HG03196 (cell line): ENCODE results near the gene ATXN1.
A peak's percentile ranks its signal among the peaks of the same experiment; 100 is the strongest.

Source experiments
- ATAC-seq: cut with Tn5 transposase; IDR thresholded peaks from one replicate; pipeline ENCODE4 v1.9.1; 2021; ENCODE audit not compliant: unreplicated experiment

Gene ATXN1

GRCh38 chr6:16762550-16763477, 1.6 kb upstream of the ATXN1 start:
- ATAC-seq: no peak

- peak; percentile 1 for ATAC-seq
Measured at GRCh38 chr6:16762268-16762549, 949 bp upstream of the ATXN1 start.

DNA sequence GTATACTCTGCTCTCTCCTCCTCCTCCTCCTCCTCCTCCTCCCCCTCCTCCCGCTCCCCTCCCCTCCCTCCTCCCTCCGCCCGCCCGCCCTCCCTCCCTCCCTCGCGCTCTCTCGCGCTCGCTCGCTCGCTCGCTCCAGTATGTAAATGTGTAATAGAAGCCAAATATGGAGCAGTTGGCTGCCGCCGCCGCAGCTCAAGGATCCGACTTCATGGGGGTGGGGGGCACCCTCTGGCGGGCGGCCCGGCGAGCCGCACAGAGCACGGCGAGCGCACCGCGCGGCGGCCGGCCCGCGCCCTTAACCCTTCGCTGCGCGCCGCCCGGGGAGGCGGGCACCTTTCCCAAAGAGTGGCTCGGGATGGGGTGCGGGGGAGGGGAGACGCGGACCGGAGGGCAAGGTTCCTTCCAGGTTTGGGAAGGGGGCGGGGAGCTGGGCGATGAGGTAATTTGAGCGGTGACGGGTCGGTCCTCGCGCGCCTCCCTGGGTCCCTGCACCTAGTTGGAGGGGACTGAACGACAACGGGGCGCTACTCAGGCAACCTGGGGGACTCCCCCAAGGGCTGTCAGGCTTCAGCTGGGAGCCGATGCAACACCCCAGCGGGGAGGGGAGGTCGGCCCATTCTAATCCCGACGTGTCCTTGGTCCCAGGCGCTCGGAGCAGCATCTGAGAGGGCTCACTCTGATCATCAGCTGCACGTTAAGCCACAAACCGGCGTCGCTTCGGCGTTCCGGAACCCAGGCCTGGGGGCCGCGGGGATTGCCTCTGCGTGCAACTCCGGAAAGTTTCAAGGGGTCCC, 409 bp upstream of the ATXN1 start:
- ATAC-seq: peak; percentile 40

- ATAC-seq: peak; percentile 36
Measured at GRCh38 chr6:16759646-16760515, 1.4 kb downstream of the ATXN1 start.

DNA sequence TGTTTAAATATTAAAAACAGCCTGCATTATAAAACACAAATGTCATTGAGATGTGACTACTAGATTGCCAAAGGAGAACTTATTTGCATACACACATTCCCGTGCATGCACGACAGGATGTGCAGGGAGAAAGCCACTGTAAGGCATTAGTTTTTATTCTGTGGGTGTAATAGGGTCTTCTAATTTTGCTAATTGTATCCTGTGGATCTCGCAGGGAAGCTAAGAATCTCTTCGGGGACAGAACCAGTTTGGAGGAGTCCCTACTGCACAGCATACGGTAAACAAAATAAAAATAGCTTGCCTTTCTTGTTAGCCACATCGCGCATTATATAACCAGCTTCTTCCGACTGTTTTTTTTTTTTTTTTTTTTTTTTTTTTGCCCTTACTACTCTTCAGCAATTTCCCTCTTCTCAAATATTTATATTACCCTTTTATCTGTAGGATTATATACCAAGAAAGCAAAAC, 2.0 kb downstream of the ATXN1 start:
- ATAC-seq: no peak

DNA sequence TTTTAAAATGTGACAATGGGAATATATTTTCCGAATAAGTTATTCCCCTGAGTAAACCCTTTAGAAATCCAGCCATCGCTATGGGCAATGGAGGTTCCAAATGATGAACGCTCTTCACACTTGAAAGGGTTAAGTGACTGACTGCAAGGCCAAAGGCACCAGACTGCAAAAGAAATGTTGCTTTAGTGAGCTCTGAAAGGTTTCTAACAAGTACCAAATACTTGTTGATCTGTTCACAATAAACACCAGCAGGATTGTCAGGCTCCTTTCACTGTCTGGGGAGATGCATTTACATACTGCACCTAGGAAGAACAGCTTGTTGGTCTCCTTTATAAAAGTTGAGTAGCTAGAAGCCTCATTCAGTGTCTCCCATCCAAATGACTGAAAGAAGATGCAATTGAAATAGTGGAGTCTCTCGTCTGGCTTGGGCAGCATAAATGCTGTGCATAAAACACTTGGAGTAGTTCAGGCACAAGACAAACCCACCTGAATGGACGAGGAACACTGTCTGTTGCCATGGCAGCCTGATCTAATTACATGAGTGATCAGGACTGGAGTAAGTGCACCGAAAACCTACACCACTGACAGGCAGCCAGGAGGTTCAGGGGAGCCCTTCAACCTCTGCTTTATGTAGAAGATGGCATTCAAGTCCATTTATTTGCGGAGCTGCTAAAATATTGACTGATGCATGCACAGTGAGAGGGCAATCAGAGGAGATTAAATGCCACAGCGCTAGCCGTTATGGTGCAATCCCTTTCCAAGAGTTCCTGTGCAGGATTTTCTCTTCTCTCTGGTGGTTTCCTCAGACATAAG, 2.9 kb downstream of the ATXN1 start:
- no peak for ATAC-seq

DNA sequence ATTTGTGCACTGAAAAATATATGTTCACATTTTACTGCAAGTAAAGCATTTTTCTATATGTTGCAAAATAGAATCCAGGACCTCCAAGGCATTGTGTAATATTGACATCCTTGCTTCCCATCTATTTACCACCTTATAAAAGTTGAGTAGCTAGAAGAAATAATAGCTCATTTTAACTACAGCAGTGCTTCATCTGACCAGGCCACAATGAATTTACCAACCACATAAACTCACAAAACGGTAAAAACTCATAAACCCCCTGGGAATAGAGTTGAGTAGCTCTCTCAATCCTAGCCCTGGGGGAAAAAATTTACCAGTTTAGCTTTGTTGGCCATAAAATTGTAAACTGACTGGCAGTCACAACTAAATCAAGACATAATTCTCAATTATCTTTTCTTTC, 3.9 kb downstream of the ATXN1 start:
- ATAC-seq: no peak

GRCh38 chr6:16756660-16757255, 4.5 kb downstream of the ATXN1 start:
- no peak for ATAC-seq

DNA sequence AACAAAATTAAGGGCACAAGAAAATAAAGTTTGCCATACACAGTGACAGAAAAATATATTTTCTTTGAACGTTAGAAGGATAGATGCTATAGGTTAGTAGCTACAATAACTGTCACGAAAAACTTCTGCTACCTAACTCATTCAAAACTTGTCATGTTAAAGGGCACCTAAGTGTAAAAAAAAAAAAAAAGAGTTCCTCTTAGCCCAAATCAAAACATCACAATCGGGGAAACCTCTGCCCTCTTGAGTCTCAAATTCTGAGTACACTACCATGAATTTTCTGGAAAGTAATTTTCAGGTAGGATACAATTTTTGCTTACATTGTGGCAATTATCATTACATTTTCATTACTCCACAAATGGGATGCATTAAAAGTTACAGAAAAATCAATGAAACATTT, 5.7 kb downstream of the ATXN1 start:
- ATAC-seq: no peak

DNA sequence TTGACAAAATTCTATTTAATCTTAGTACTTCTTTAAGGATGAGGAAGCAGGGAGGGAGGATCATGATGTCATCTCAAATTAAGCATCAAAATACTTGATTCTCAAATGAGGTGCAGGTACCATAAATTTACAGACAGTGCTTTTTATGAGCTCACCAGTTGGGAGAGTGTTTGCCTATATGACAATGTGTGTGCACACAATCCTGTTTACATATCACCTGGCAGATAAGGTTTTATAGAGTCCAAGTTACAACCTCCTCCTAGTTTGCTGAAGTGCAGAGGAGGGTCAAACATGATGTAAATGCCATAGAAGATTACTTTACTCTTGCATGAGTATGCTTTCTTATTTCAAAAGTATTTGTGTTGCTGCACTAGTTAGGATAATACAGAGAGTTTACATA, 6.4 kb downstream of the ATXN1 start:
- no peak for ATAC-seq

GRCh38 chr6:16754274-16754673, 7.0 kb downstream of the ATXN1 start:
- ATAC-seq: no peak

- ATAC-seq: no peak
Measured at GRCh38 chr6:16753341-16753740, 7.9 kb downstream of the ATXN1 start.

- ATAC-seq: no peak
Measured at GRCh38 chr6:16752206-16752866, 8.9 kb downstream of the ATXN1 start.

DNA sequence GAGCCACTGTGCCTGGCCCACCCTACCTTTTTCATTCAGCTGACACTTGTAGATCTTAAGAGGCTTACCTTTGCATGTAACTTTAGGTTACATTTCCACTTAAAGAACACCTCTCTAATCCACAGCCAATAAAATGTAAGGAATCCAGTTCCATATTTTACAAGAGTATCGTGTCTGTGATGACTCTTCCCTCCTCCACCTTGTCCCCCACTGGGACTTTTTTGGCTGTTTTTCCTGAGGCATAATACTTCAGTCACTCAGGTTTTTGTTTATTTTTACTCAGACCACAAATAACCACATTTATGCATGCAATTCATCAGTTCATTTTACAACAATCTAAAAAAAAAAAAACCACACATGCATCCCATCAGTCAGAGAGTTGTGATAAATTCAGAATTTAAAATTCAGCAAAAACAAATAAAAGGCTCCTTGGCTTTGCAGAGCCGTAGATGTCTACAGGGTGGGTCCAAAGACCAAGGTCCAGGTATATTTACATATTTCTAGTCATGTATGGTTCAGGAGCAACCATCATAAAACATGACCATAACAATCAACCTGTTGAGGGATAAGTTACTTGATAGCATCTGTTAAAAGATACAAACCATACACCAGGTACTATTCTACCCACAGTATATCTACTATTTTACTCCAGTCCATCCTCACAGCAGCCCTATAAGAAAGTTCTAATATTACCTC, 9.9 kb downstream of the ATXN1 start:
- ATAC-seq: no peak

- ATAC-seq: no peak
Measured at GRCh38 chr6:16750566-16750965, 10.7 kb downstream of the ATXN1 start.

- no peak for ATAC-seq
Measured at GRCh38 chr6:16749516-16750485, 11.5 kb downstream of the ATXN1 start.

DNA sequence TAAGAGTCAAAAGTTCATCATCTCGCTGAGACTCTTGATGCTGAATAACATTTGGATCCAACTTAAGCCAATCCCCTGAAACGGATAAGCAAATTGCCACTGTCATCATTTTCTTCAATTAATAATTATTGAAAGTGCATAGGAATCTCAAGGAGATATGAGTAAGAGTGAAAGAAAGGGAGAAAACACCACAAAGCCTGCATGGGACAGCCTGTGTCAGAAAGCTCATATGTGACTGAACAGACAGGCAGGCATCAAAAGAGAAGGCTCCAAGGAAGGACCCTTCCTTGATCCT, 13.3 kb downstream of the ATXN1 start:
- no peak for ATAC-seq
